A673 (cell line): ENCODE data around the gene ACOT7.

Experiments used
- CTCF ChIP-seq: fragments of 300-800, 200-600 bp; sonication (generic); conservative IDR thresholded peaks from 2 replicates; pipeline ENCODE4 v1.5.1; 2017; ENCODE audit warnings: low read depth, mild to moderate bottlenecking, antibody characterized with exemption, low read length, moderate library complexity, mixed read lengths
- EZH2 ChIP-seq: fragments of 200-600 bp; sonication (generic); IDR thresholded peaks from 2 replicates; pipeline ENCODE4 v1.6.1; 2017; ENCODE audit warnings: borderline replicate concordance, low read depth, mild to moderate bottlenecking, mixed read lengths, antibody characterized with exemption, low read length; ENCODE audit not compliant: poor library complexity, severe bottlenecking

- TF ChIP-seq CTCF: no peak
- TF ChIP-seq EZH2: no peak
These were observed 42.0 kb upstream of the ACOT7 start for GRCh38 chr1:6435547-6435946.
